GM11168 (cell line): ENCODE data around the gene NDUFA11.
"Not testable (repeated sequence)": the region's sequence is repeated elsewhere in the genome, so short reads cannot be mapped to it uniquely, and the experiment has no call there.

Experiments used
- in situ Hi-C: fragments of 300-500 bp; cut with MboI; formaldehyde crosslinking; loops from one replicate; pipeline ENCODE4 v1.12.0; 2022; ENCODE audit warnings: low sequenced_read_pairs; ENCODE audit not compliant: unreplicated experiment

The NDUFA11 gene

DNA sequence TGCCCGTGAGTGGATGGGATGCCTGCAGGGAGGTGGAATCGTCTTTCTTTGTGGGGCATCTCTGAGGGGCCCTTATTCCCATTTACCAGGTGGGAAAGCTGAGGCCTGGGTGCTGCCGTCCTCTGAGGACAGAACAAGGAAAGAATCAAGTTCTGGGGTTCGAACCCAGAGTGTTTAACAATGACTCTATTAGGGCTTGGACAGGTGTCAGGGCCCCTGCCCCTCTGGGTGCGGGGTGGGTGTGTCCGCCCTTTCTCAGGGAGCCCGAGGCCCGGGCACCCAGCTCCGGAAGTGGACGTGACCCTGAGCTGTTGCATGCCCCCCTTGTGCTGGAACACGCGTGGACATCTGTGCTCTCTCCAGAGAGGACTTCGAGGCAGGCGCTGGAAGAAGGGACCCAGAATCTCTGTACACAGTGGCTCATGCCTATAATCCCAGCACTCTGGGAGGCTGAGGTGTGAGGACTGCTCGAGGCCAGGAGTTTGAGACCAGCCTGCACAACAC, 10.8 kb downstream of the NDUFA11 start:
- in situ Hi-C loops = no loop called here

DNA sequence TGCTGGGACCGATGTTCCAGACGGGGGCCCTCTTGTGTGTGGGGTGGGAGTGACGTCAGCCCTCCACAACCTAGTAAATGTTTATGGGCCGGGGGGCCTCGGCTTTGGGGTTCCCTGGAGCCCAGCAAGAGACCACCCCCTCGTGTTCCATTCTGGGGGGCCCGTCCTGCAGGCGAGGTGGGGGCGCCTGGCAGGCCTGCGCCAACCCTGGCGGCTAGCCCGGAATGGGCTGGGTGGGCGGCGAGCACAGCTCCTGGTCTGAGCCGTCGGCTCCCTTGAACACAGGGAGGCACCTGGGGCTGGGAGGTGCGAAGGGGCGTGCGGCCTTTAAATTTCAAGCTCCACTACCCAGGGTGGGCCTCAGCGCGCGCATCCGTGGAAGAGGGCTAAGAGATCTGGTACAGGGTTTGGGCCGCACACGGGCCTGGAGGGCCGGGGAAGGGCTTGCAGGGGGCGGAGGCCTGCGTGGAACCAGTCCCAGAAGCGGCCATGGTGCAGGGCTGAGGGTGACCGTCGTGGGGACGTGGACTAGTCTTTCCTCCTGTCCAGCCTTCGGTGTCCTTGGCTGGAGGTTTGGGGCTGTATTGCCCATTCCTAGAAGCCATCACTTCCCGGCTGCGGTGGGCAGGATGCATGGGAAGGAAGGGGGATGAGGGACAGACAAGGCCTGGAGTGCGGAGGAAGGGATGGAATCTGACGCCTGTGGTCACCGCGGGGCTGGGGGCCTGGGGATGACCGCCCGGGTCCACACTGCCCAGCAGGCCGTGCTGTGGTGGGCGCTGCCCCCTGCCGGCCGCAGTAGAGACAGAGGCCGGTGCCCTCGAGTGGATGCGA, 11.4 kb downstream of the NDUFA11 start:
- in situ Hi-C loops = no loop called here

DNA sequence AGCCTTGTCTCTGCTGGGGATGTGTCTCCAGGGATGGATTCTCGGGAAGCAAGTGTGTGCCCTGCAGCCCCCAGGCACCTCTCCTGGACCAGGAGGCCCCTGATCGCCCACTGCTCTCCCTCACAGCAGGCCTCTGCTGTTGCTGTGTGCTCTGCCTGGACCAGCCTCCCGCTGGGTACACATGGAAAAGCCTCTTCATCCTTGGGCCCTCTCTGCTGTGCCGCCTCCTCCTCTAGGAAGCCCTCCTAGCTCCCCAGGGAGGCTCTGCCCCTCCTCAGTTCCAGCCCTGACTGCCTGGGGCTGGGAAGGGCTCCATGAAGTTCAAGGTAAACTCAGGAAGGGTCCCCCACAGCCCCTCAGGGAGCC, 12.0 kb downstream of the NDUFA11 start:
- in situ Hi-C loops = no loop called here

DNA sequence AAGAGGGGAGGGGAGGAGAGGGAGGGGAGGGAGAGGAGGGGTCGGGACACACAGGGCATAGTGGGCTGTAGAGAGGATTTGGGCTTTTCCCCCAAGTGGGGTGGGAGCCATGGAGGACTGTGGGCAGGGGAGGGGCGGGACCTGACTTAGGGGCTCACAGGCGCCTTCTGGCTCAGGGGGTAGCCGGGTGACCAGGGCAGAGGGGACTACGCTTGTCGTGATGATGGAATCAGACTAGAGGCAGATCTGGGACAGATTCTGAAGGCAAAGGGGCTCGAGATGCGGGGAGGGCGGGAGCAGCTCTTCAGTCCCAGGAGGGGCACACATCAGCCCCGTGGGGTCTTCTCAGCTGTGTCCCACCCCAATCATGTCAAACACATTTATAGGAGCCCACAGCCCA, 13.5 kb downstream of the NDUFA11 start:
- in situ Hi-C loops = no loop called here

DNA sequence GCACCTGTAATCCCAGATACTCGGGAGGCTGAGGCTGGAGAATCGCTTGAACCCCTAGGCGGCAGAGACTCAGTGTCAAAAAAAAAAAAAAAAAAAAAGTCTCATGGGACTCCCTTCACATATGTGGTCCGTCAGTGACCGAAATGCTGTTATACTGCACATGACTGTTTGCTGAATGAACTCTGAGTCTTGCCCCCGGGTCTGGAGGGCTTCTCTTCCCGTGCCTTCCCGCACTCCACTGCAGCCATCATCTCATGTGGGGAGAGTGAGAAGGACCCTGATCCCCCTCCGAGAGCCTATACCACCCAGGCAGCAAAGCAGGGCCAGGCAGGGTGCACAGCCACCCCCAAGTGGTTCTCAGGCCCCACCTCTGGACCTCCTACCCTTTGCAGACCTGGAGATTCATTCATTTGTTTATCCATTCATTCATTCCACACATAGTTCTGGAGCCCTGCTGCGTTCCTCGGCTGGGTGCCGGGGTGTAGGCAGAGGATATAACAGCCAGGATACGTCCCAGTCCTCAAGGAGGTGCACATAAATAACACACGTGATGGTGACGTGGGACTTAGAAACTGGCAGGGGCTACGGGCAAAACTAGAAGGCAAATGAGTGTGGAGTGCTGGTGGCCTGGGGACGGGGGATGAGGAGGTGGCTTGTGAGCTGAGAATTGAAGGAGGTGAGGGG, 14.2 kb downstream of the NDUFA11 start:
- in situ Hi-C loops = no loop called here

DNA sequence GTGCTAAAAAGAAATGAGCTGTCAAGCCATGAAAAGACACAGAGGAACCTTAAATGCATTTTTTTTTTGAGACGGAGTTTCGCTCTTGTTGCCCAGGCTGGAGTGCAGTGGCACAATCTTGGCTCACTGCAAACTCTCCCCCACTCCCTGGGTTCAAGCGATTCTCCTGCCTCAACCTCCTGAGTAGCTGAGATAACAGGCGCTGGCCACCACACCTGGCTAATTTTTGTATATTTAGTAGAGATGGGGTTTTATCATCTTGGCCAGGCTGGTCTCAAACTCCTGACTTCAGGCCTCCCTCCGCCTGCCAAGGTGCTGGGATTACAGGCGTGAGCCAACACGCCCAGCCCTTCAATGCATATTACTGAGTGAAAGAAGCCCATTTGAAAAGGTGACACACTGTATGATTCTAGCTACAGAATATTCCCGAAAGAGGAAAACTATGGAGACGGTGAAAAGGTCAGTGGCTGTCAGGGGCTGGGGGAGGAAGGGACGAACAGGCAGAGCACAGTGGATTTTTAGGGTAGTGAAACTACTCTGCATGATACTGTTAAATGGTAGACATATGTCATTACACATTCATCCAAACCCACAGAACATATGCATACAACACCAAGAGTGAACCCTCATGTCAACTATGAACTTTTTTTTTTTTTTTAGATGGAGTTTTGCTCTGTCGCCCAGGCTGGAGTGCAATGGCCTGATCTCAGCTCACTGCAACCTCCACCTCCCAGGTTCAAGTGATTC, 19.4 kb downstream of the NDUFA11 start:
- in situ Hi-C loops = not testable (repeated sequence)

DNA sequence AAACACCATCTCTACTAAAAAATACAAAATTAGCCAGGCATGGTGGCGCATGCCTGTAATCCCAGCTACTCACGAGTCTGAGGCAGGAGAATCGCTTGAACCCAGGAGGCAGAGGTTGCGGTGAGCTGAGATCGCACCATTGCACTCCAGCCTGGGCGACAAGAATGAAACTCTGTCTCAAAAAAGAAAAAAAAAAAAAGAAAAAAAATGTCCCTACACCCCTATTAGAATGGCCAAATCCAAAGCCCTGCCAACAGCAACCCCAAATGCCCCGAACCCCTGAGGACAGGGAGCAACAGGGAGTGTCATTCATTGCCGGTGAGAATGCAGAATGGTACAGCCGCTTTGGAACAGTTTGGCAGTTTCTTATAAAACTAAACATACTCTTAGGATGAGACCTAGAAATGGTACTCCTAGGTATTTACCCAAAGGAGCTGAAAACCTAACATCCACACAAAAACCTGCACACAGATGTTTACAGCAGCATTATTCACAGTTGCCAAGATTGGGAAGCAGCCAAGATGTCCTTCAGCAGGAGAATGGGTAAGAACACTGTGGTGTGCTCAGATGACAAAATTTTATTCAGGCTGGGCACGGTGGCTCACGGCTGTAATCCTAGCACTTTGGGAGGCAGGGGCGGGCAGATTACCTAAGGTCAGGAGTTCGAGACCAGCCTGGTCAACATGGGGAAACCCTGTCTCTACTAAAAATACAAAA, 20.3 kb downstream of the NDUFA11 start:
- in situ Hi-C loops = not testable (repeated sequence)

DNA sequence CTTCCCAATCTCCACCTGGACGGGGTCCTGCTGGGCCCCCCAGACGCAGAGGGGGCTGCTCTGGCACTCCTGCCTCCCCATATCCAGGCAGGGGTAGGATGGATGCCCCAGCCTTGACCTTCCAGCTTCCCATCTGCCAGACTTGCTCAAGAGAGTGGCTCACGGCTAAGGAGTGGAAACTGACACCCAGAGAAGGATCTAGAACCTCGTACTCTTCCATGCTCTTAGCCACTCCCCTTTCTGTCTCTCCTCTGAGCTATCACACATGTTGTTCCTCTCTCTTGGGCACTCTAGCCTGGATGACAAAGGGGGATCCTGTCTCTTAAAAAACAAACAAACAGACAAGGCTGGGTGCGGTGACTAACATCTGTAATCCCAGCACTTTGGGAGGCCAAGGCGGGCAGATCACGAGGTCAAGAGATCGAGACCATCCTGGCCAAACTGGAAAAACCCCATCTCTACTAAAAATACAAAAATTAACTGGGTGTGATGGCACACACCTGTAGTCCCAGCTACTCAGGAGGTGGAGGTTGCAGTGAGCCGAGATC, 21.1 kb downstream of the NDUFA11 start:
- in situ Hi-C loops = no loop called here

DNA sequence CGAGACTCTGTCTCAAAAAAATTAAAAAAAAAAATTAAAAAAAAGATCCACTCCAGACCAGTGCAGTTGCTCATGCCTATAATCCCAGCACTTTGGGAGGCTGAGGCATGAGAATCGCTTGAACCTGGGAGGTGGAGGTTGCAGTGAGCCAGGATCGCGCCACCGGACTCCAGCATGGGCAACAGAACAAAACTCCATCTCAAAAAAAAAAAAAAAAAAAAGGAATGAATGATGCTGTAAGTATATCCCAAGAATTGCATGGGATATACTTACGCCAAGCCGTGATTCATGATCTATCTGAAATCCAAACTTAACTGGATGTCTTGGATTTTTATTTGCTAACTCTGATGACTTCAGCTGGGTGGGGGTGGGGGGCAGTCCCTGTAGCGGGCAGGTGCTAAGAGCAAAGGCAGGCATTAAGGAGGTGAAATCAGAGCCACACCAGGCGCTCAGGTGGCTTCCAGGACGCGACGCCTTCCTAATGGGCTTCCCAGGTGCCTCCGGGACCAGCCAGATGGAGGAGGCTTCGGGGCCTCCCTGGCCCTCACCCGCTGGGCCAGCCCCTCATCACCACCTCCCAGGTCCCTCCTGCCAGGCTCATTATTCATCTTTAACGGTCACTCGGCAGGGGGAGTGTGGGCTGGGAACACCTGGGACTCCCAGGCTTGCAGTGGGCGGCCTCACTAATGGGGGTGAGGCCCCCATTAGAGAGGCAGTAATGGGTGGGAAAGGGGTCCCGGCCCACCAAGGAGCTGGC, 21.9 kb downstream of the NDUFA11 start:
- in situ Hi-C loops = no loop called here

DNA sequence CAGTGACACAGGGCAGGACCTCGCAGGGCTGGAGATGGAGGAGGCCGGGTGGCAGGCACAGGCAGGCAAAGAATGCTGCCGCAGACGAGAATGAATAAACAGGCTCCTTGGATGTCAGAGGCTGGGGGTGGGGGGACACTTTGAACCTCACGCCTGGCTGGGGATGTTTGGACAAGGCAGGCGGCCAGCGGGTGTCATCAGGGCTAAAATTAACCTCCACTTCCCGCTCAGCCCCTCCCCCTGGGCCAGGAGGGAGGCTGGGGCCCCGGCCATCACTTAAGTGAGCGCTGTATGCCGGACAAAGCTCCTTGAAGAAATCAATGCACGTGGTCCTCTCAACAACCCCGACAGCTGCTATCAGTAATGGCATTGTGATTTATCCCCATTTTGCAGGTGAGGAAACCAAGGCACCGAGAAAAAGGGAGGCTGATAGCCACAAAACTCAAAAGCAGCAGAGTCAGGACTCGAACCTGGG, 22.9 kb downstream of the NDUFA11 start:
- in situ Hi-C loops = no loop called here

DNA sequence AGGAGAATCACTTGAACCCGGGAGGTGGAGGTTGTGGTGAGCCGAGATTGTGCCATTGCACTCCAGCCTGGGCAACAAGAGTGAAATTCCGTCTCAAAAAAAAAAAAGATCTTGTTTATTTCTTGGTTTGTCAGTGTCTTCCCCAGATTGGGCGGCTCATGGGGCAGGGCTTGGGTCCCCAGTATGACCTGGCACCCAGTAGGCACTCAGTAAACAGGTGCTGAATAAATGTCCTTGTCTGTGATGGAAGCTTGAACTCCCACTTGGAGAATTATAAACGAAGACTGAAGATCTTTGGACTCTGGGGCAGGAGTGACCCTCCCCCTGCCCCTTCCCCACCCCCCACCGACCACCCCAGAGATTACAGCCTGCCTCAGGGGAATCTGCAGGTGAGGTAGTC, 23.4 kb downstream of the NDUFA11 start:
- in situ Hi-C loops = no loop called here

DNA sequence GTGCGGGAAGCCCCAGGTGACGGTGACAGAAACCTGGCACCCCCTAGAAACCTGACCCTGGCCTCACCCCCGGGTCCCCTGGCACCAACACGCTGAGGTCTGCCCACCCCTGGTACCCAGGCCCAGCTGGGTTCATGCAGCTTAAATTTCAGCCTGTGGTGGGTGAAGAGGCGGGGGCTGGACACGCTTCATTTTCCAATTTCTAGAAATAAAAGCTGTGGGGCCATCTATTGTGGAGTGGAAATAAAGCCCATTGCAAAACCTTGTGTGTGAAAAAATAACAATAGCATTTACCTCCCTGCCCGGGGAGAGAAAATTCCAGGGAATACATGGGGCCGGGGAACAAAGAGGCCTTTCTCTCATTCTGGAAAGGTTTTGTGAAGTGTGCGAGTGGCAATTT, 25.7 kb downstream of the NDUFA11 start:
- in situ Hi-C loops = no loop called here

DNA sequence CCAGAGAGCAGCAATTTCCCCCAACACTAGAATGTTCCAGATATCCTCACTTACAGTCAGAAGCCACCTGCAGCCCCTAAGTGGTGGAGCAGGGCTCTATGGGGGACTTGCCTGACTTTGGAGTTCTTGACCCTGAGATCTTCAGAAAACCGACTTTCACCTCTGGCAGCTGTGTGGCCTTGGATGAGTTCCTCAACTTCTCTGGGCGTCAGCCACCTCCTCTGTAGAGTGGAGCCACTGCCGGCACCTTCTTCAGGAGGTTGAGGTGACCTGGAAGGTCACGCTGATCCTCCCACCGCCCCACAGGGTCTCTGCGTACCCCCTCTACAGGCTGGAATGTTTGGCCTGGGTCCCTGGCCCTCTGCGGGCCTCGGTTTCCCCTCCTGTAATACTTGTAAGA, 26.2 kb downstream of the NDUFA11 start:
- in situ Hi-C loops = no loop called here

DNA sequence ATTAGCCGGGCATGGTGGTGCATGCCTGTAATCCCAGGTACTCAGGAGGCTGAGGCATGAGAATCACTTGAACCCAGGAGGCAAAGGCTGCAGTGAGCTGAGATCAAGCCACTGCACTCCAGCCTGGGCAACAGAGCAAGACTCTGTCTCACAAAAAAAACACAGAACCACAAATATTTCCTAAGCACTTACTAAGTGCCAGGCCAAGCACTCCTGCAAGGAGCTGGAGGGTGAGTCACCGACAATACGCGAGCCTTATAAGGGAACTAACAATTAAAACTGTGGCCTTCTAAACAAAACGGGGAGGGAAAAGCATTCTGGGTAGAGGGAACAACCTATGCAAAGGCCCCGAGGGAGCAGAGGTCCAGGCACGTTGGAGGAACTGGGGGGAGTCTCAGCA, 29.1 kb downstream of the NDUFA11 start:
- in situ Hi-C loops = not testable (repeated sequence)

DNA sequence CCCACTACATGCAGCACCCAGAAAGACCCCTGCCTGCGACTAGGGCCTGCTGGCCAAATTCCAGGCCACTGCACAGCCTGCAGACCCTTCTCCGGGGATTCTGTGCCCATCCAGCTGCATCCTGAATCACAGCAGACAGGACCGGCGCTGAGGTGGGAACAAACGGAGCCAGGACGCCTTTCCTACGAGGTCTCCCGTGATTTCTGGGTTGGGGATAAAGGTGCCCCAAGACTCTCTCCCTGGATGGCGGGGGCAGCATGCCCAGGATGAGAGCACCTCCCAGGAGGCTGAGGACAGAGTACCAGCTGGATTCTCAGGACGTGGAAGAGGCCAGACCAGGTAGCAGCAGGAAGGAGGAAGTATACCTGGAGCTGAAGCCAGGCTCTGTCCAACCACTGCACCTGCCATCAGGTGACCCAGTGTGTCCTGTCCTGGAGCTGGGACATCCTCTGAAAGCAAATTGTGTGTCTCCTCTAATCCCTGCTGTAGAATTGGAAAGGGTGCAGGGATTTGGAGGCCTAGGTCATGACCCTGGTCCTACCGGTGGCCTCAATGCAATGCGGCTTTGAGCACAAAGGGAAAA, 29.9 kb downstream of the NDUFA11 start:
- in situ Hi-C loops = no loop called here

DNA sequence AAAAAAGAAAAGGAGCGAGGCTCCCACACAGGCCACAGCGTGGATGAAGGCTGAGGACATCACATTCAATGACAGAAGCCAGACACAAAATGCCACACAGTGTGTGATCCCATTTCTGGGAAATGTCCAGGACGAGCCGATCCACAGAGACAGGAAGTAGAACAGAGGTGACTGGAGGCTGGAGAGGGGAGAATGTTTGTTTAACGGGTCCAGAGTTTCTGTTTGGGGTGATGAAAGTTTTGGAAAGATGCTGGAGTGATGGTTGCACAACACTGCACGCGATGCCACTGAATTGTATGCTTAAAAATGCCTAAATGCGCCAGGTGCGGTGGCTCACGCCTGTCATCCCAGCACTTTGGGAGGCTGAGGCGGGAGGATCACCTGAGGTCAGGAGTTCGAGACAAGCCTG, 32.6 kb downstream of the NDUFA11 start:
- in situ Hi-C loops = no loop called here

DNA sequence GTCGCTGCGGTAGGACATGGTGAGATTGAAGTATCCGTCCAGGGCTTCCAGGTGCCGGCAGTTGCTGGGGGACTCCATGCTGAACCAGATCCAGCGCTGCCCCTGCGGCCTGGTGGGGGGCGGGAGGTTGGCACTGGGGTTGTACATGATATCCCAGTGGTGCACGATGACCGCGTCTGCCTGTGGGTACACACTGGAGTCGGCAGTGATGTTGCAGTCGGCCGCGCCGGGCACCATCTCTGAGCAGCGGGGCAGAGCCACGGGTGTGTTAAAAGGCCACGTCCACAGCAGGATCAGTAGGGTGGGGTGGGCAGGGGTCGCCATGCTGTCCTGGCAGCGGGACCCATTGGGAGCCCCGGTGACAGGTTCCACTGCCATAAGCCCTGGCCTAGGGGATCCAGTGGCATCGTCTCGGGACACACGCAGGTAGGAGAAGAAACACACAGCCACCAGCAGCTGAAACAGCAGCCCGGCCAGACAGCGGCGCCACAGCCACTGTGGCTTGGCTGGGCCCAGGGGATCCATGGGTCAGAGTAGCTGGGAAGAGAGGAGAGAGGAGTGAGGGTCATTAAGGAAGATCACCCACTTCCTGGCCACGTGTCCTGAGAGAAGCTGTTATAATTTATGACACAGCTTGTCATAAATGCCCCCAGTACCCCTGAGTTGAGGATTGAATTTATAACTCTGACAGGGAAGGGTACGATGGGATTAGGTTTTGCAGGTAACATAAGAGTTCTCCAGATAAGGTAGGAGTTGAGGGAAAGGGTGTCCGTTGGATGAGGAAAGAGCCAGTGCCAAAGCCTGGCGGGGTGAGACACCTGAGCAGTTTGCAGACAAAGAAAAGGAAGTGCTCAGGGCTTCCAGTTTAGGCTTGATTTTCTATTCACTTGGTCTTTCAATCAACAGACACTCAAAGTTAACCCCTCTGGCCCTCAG, 36.1 kb downstream of the NDUFA11 start:
- in situ Hi-C loops = no loop called here

DNA sequence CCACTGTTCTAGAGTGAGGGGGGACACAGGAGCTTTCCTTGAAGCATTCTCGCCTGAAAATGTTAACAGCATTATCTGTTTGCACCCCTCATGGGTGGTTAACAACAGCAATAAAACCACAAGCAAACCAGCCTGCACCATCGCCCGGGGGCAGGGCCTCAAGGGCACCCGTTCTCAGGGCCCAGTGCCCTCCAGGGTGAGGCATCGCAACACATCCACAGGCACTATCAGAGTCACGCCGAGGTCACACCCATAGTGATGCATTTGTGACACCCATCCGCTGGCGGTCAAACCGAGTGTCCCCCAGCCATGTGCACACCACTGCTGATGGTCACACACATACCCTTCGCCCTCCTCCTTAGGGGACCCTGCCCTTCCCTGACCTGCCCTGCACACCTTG, 37.8 kb downstream of the NDUFA11 start:
- in situ Hi-C loops = no loop called here
